ENCODE data around the gene RCAN1. TPM values are rescaled to one million over a fixed set of nuclear protein-coding genes. Genes with fewer than 3 reads are reported as not detected.

RCAN1 gene
- total and polyA plus RNA-seq, 2 of the 13 experiments (the other 11 are each of a cell fraction or from before 2014, with no cell fraction given), result 9.4 to 34.1 TPM

DNA sequence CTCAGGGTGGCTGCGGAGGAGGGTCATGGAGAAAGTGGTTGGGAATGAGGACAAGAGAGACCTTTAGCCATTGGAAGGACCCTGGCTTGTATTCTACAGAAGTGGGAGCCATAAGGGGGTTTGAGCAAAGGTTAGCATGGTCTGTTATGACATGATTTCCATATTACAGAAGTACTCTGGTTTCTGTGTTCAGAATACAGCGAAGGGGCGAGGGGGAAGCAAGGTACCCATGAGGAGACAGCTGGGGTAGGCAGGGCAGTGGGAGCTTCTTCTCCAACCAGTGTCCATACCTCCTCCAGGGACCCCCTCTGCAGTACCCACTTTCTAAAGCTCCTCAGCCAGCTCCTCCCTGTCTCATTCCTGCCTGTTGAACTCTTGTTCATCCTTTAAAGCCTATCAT lies 81.0 kb downstream of the RCAN1 start (continued):
- TF ChIP-seq, protein P1, sequence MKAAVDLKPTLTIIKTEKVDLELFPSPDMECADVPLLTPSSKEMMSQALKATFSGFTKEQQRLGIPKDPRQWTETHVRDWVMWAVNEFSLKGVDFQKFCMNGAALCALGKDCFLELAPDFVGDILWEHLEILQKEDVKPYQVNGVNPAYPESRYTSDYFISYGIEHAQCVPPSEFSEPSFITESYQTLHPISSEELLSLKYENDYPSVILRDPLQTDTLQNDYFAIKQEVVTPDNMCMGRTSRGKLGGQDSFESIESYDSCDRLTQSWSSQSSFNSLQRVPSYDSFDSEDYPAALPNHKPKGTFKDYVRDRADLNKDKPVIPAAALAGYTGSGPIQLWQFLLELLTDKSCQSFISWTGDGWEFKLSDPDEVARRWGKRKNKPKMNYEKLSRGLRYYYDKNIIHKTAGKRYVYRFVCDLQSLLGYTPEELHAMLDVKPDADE (CRISPR knock-in tag; IDR thresholded peaks at IDR 0.05), result no peak
- TF ChIP-seq DZIP1 (CRISPR knock-in tag; IDR thresholded peaks at IDR 0.05), result no peak
- no peak for TF ChIP-seq ZFP36L2 (CRISPR knock-in tag; IDR thresholded peaks at IDR 0.05)
- TF ChIP-seq ZNF850 (CRISPR knock-in tag; conservative IDR thresholded peaks at IDR 0.05), result no peak

DNA sequence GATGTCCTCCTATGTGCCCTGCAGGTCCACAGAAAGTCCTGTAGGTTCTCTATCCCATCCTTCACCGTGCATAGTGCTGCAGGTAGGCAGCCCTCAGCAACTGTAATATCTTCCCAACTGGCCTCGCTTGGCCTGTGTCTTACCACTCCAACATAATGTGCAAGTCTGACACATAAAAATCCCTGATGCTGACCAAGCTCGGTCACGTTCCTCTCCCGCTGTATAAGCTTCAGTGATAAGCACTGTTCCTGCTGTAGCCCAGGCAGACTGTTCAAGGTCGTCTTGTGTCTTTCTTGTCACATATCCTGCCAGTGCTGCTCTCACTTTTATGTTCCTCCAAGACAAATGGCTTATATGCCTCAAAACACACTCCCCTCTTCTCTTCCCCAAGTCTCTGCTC lies 83.5 kb downstream of the RCAN1 start:
- DNase-seq (ENCODE audit: low spot score) (no peak), FAIRE-seq (no peak), ATAC-seq (no peak)
- no peak overlapping the region for H3K4me2 ChIP-seq (ENCODE audit: low read depth, low read length)
- H4K20me1 ChIP-seq (ENCODE audit: insufficient read depth, low read length), result no peaks in the 10 kb centered on the region
- no peak overlapping the region for H3K27ac ChIP-seq (ENCODE audit: extremely low read length, insufficient read depth, low read length)
- H3K36me3 ChIP-seq (replicated peaks in 1 of 2; ENCODE audit: control insufficient read depth in 1 of 2, insufficient read depth in 2 of 2, low read length in 2 of 2), result no peaks in the 10 kb centered on the region
- 89% methylated on average over 6 of the region's 6 CpGs for WGBS (ENCODE audit: low lambda C conversion rate)
- H2AFZ ChIP-seq (ENCODE audit: low read length), result no peak overlapping the region
- peaks cover 36% of the 10 kb centered on the region for H3K4me1 ChIP-seq (ENCODE audit: insufficient read depth, low read length)
- in situ Hi-C loops (cut with HindIII; ENCODE audit: extremely low pct_ligation_motif_present, low pct_unique_long_range_greater_than_20kb), result no loop called here
- peaks cover 2% of the 10 kb centered on the region for H3K79me2 ChIP-seq (ENCODE audit: insufficient read depth, low read length)
- H3K9me3 ChIP-seq (ENCODE audit: low read length), result no peaks in the 10 kb centered on the region
- ChIA-PET CTCF (ENCODE audit: low intra/inter-chr PET ratio, low total read pairs) (no interaction called here), POLR2A (no interaction called here)
- no peak overlapping the region for H3K4me3 ChIP-seq (replicated peaks in 1 of 3; ENCODE audit: insufficient read depth in 1 of 3, low read depth in 2 of 3, low read length in 3 of 3)
- no TSS peak for BruUV-seq (replicated peaks)
- intact Hi-C loops (cut with micrococcal nuclease; ENCODE audit: unreplicated experiment), result no loop called here
- no peaks in the 10 kb centered on the region for H3K27me3 ChIP-seq (ENCODE audit: control insufficient read depth in 1 of 2, insufficient read depth in 2 of 2, low read length in 2 of 2)
- no peak overlapping the region for H3K9ac ChIP-seq (ENCODE audit: insufficient read depth, low read depth, low read length)
- no peak for TF ChIP-seq CAMTA2 (CRISPR knock-in tag; IDR thresholded peaks at IDR 0.05; ENCODE audit: borderline replicate concordance)
- TF ChIP-seq HNRNPK (IDR thresholded peaks at IDR 0.05; ENCODE audit: low read depth, low read length, poor library complexity, severe bottlenecking), result no peak
- TF ChIP-seq ATF4 (CRISPR knock-in tag; IDR thresholded peaks at IDR 0.05), result no peak
- TF ChIP-seq, protein P2, sequence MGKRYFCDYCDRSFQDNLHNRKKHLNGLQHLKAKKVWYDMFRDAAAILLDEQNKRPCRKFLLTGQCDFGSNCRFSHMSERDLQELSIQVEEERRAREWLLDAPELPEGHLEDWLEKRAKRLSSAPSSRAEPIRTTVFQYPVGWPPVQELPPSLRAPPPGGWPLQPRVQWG (CRISPR knock-in tag; IDR thresholded peaks at IDR 0.05; ENCODE audit: borderline replicate concordance, low read depth), result no peak
- no peak for TF ChIP-seq ZNF343 (CRISPR knock-in tag; IDR thresholded peaks at IDR 0.05)
- no peak for TF ChIP-seq NR2F6 (IDR thresholded peaks at IDR 0.05)
- no peak for TF ChIP-seq NR2F6 (CRISPR knock-in tag; IDR thresholded peaks at IDR 0.05)
- TF ChIP-seq MTA1 (CRISPR knock-in tag; IDR thresholded peaks at IDR 0.05; ENCODE audit: borderline replicate concordance), result no peak
- TF ChIP-seq, protein P3, sequence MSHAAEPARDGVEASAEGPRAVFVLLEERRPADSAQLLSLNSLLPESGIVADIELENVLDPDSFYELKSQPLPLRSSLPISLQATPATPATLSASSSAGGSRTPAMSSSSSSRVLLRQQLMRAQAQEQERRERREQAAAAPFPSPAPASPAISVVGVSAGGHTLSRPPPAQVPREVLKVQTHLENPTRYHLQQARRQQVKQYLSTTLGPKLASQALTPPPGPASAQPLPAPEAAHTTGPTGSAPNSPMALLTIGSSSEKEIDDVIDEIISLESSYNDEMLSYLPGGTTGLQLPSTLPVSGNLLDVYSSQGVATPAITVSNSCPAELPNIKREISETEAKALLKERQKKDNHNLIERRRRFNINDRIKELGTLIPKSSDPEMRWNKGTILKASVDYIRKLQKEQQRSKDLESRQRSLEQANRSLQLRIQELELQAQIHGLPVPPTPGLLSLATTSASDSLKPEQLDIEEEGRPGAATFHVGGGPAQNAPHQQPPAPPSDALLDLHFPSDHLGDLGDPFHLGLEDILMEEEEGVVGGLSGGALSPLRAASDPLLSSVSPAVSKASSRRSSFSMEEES (CRISPR knock-in tag; IDR thresholded peaks at IDR 0.05), result no peak
- TF ChIP-seq KLF16 (CRISPR knock-in tag; IDR thresholded peaks at IDR 0.05), result no peak
- no peak for TF ChIP-seq ZNF230 (CRISPR knock-in tag; IDR thresholded peaks at IDR 0.05)
- TF ChIP-seq ZNF101 (CRISPR knock-in tag; IDR thresholded peaks at IDR 0.05; ENCODE audit: borderline replicate concordance, low read depth), result no peak

Measured in HepG2 (cell line).